GM18858 (cell line): ENCODE data around the gene PTPRK.

Experiments
- ATAC-seq: cut with Tn5 transposase; IDR thresholded peaks from one replicate; pipeline ENCODE4 v1.9.1; 2021; ENCODE audit not compliant: unreplicated experiment

Gene PTPRK

GRCh38 chr6:128516514-128516898, 3.9 kb downstream of the PTPRK start:
- no peak for ATAC-seq

DNA sequence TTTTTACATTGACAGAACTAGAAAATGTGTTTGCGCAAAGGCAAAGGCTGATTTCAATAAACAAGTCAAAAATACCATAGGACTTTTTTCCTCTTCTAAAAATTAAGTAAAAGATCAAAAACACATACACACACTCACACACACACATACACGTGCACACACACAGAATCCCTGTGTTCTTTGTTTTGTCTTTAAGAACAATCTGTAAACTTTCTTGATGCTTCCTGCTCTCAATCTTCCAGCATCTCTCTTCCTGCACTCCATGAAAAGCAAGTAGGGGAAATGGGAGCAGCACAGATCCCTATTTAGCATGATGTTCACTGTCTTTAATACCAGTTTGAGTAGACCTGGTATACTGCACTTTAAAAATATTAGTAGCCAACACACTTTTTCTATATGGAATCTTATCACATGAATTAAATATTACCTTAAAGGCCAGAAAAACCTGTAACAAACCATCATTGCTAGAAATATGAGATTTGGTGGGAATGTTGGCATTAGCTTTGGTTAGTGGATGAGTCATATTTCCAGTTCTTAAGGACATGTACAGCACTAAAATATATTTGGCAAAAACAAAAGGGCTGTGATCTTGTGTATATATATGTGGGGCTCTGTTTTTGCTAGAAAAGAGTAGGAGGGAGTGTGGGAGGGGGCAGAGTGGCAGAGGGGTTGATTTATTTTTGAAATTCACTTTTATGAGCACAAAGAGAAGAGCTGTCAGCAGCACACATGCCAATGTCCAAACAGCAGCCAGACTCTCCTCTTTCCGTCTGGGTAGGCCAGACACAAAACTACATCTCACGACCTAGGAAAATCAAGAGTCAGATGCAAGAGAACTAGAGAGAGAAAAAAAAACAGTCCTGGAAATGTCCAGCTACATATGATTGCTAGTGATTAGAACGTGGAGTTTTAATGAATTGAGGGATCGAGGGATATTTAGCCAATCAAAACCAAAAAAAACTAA, 4.6 kb downstream of the PTPRK start:
- no peak for ATAC-seq

GRCh38 chr6:128513878-128514277, 6.5 kb downstream of the PTPRK start:
- ATAC-seq: no peak

DNA sequence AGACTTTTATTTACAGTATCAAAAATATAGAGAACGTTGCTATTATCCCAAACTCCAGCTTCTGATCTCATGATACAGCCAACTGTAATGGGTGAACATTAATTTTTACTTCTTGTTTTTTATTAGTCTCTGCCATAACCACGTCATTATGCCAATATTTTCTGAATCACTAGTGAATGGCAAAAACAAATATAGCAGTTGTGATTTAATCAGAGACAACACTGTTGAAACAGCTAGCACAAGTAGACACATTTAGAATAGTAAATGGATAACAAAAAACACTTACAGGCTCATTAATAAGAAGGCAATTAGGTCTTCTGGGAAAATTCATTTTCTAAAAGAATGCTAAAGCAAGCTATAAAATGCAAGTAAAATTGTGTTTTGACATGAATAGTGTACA, 8.1 kb downstream of the PTPRK start:
- no peak for ATAC-seq

- ATAC-seq: peak; percentile 37
Observed at GRCh38 chr6:128511506-128511905, 8.9 kb downstream of the PTPRK start.

DNA sequence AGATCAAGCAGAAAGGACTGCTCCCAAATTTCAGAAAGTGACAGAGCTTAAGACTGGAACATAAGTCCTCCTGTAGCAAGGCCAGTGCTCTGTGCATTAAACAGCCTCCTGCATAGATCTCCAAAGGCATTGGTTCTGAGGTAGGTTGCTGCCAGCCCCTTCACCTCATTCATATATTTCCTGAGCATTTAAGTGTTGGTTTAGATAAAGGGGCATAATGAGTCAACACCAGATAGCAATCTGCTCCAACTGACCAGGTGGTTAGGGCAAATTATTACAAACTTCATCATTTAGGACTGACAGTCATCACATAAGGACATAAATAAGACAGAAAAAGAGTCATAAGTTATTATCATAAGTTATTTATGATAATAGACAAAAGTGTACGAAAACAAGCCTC, 10.7 kb downstream of the PTPRK start:
- no peak for ATAC-seq

DNA sequence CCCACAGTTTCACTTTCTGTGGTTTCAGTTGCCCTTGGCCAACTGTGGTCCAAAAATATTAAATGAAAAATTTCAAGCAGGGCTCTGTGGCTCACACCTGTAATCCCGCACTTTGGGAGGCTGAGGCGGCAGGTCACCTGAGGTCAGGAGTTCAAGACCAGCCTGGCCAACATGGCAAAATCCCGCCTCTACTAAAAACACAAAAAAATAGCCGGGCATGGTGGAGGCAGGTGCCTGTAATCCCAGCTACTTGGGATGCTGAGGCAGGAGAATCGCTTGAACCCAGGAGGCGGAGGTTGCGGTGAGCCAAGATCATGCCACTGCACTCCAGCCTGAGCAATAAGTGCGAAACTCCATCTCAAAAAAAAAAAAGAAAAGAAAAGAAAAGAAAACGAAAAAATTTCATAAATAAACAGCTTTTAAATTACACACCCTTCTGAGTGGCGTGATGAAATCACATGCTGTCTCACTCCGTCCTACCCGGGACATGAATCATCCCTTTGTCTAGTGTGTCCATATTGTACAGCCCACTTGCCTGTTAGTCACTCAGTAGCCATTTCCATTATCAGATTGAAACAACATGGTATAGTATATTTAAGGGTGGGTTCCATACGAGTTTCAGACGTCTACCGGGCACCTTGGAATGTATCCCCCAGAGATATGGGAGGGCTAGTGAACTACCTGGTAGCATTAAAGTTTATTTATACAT, 11.7 kb downstream of the PTPRK start:
- ATAC-seq: no peak

DNA sequence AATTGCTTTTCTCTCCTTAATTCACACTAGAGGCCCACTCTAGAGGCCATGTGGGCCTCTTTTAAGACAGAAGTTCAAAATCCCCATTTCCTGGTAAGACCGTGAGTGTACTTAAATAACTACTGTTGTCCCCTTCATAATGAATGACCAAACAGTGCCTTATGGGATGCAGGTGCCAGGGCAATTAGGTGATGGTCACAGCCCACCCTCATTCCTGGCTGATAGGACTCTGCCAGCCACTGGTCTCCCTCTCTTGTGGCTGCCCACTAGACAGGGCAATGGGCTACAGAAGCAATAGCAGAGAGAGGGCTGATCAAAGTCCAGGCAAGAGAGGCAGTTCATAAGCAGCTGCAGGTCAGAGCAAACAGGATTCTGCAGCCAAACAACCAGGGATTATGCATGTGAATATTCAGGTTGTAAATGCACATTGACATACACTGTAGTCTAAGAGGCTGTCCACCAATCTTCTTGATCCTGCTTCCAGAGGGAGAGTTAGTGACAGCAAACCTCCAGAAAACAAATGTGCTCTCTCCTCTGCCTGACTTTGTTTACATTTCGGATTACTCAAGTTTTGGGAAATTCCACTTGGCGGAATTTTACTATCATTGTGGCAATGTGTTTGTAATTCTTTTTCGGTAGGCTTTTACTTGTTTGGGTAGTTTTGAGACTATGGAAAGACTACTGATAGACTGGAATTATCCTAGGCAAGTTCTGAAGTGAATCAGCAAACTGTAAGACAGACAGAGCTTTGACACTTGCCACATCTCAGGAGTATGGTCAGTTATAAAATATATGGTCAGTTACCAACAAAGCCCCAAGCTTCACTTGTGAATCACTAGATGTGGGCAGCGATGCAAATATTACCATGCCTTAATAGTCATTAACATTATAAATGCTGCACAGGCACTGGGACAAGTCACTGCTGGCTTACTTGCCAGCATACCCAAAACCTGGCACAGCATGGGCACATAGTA, 12.8 kb downstream of the PTPRK start:
- no peak for ATAC-seq

- no peak for ATAC-seq
Observed at GRCh38 chr6:128505603-128506002, 14.8 kb downstream of the PTPRK start.

GRCh38 chr6:128504003-128504654, 16.3 kb downstream of the PTPRK start:
- no peak for ATAC-seq

DNA sequence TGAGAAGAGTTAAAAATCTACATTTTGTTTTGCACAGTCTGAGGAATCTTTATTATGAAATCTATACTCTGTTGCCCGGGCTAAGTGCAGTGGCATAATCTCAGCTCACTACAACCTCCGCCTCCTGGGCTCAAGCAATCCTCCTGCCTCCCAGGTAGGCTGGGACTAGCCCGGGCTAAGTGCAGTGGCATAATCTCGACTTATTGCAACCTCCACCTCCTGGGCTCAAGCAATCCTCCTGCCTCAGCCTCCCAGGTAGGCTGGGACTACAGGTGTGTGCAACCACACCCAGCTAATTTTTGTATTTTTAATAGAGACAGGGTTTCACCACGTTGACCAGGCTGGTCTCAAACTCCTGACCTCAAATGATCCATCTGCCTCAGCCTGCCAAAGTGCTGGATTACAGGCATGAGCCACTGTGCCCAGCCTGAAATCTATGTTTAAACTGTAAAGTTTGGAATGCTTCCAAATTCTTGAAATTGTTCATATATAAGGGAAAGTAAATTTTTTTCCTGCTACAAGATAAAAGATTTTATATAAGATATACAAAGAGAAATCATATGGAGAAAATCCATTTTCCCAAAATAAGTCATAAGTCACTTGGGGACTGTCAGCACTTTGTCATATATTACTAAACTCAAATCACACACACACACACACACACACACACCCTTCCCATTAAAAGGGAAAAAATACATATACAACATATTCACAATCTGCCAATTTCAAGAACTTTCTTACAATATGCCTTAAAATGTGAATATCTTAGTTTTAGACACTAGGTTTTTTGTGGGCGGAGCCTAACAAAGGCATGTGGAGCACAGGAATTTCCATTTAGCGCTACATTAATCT, 19.4 kb downstream of the PTPRK start:
- ATAC-seq: no peak

DNA sequence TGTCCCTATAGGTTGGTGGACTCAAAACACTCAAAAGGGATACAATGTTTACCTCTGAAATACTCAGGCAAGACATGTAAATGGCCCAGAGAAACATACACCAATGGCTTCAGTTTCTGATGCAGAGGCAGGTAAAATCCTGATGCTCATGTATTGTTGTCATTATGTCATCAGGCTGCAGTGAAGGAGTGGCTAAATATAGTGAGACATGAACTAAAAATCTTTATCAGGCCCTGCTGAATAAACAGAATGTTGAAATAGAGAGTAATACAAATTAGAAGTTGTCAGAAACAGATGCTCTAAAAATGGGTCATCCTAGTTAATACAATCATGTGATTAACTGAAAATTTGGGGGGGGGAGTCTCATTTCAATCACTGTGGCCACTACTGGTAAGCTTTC, 20.4 kb downstream of the PTPRK start:
- ATAC-seq: no peak

DNA sequence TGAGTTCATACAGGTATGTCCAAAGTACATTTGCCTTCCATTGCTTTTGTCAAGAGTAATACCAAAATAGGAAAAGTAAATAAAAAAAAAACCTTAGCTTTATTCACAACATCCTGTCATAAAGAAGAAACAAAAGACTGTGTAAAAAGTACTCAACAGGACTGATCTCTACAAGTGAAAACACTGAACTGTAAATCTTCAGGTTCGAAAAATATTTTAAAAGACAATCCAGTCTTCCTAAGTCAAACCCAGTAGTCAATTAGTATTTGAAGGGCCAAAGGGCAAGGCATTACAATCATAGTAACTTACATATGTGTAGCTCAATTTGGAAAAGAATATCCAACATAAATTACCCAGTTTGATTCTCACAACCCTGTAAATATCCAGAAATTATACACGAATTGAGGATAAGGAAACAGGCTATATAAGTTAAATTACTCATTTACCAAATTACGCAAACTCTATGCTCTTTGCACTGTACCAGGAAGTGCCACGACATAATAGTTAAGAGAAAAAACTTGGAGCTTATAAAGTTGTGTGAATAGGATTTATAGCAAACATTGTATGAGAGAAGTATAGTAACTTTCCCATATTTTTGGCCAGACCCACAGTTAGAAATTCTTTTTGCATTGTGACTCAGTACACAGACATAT, 21.2 kb downstream of the PTPRK start:
- no peak for ATAC-seq

DNA sequence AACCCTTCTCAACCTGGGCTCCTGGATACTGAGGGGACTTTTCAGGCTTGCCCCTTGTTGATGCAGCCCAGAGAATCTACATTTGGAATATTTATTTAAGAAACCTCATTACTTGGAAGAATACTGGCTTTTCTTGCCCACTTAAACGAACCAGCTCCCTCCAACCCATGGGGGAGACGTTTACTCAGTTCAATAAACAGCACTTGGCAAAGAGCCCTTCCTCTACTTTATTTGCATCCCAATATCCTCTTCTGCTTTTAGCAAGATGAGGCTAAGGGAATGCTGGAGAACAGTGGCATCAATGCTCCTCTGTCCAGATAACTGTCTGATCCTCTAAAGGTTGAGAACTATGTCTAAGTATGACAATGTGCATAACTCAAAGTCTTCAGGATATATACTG, 22.2 kb downstream of the PTPRK start:
- no peak for ATAC-seq

DNA sequence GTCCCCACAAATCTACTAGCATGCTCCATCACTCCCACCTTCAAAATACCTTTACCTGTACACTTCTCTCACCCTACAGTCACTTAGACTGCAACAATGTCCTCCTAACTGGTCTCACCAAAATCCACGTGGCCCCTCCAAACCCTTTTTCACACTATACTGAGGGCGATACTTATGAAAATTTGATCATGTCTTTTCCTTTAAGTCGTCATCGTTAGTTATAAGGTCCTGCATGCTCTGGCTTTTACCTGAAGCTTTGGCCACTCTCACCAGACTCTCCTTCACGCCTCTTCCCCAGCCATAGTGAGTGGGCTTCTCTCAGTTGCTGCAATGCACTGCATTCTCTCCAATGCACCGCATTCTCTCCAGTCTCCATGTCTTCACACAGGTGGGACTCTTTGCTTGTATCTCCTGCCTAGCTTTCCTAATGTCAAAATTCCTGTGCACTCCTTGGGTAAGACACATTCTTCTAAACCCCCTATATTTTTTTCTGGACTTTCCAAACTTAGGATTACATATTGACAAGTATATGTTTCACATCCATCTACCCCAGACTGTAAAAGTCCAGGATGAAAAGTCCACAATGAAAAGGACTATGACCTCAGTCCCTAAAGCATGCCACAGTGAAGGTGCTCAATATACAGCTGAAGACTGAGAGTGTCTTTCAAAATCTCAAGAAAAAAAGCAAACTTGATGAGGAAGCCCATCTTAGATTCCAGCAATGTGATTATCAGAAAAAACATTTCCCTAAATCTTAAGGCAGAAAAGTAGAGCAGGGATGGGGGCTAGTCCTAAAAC, 24.7 kb downstream of the PTPRK start:
- no peak for ATAC-seq

DNA sequence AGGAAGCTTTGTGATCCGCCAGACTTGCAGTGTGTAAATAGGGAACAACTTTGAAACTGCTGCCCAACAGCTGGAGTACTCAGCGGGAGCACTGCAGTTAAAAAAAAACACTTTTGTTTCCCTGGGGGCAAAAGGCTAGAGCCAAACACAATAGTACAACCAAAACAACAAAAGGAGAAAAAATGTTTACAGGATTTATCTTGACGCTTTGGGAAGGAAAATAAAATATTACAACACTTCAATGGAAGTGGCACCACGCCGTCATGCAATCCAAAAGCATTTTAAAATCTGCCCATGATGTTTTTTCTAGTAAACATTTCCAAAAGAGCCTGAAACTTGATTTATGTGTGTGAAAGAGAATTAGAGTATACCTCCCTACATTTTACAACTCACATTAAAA, 26.0 kb downstream of the PTPRK start:
- ATAC-seq: no peak

GRCh38 chr6:128493877-128494276, 26.5 kb downstream of the PTPRK start:
- no peak for ATAC-seq

GRCh38 chr6:128492386-128492785, 28.0 kb downstream of the PTPRK start:
- no peak for ATAC-seq
